Spinal cord (tissue), 10 donors: ENCODE measurements around the gene BUD23. TPM values are rescaled to one million over a fixed set of nuclear protein-coding genes. Genes with fewer than 3 reads are reported as not detected.

Experiments
- DNase-seq, 6 donors: peaks; one replicate each; pipeline versions ENCODE4 v3.0.0 to v3.0.0-alpha.2; 2013 to 2015; ENCODE audit warnings: low spot score in 6 of 6, low read depth in 4 of 6
- H3K27ac ChIP-seq: one replicate; pipeline ENCODE4 v1.5.1; 2013; ENCODE audit warnings: low read depth, low read length, control low read depth
- H3K27me3 ChIP-seq: one replicate; pipeline ENCODE4 v1.6.1; 2013; ENCODE audit warnings: low read length; ENCODE audit not compliant: control insufficient read depth, insufficient read depth
- H3K36me3 ChIP-seq: one replicate; pipeline ENCODE4 v1.6.1; 2013; ENCODE audit warnings: low read length; ENCODE audit not compliant: control insufficient read depth, insufficient read depth
- H3K4me1 ChIP-seq: one replicate; pipeline ENCODE4 v1.6.1; 2013; ENCODE audit warnings: low read length; ENCODE audit not compliant: control insufficient read depth, insufficient read depth
- H3K4me3 ChIP-seq: one replicate; pipeline ENCODE4 v1.5.1; 2013; ENCODE audit warnings: low read depth, low read length, control low read depth
- H3K9me3 ChIP-seq: one replicate; pipeline ENCODE4 v1.6.1; 2013; ENCODE audit warnings: low read length; ENCODE audit not compliant: control insufficient read depth, insufficient read depth
- WGBS: methylation state at CpG from one replicate; pipeline ENCODE4 v1.1.5; 2013; ENCODE audit warnings: missing lambda C conversion rate; ENCODE audit not compliant: insufficient coverage; 5-methylcytosine and 5-hydroxymethylcytosine counted together
- polyA plus RNA-seq, 2 donors: library from polyadenylated mRNA; unstranded; fragments of 120-200 nt; gene quantifications; one replicate each; pipeline ENCODE4 v1.2.1, GENCODE V29; 2013; ENCODE audit not compliant: insufficient read length in 2 of 2
- total RNA-seq, 2 donors: library from RNA; depleted of rRNA in 1 of 2; stranded (reverse); fragments of 120-200 nt in 1 of 2; fragments of >200 nt in 1 of 2; gene quantifications; one replicate each; pipeline versions ENCODE4 v1.2.3 to v1.2.4, GENCODE V29; 2013 to 2014
- donor health status: healthy.

Gene BUD23
- total and polyA plus RNA-seq, 4 donors: 24.6 to 107 (median 55.8) TPM

- no peak overlapping the region for H3K27ac ChIP-seq
- 94% methylated on average over 2 of the region's 6 CpGs for WGBS
Measured at GRCh38 chr7:73722785-73723184, 39.4 kb downstream of the BUD23 start.

GRCh38 chr7:73723813-73724212 lies 40.4 kb downstream of the BUD23 start:
- Histone ChIP-seq H3K27me3 (no peaks in the 10 kb centered on the region), H3K4me3 (no peak overlapping the region), H3K36me3 (no peaks in the 10 kb centered on the region), H3K9me3 (no peaks in the 10 kb centered on the region), H3K4me1 (peaks cover 26% of the 10 kb centered on the region), H3K27ac (no peak overlapping the region)
- 80% methylated on average over 1 of the region's 3 CpGs for WGBS
- DNase-seq: no peak

More at GRCh38 chr7:73722785-73723184, 39.4 kb downstream of the BUD23 start:
- H3K4me1 ChIP-seq: peaks cover 36% of the 10 kb centered on the region
- H3K9me3 ChIP-seq: no peaks in the 10 kb centered on the region
- no peaks in the 10 kb centered on the region for H3K36me3 ChIP-seq
- no peak for DNase-seq
- no peaks in the 10 kb centered on the region for H3K27me3 ChIP-seq
- no peak overlapping the region for H3K4me3 ChIP-seq

DNA sequence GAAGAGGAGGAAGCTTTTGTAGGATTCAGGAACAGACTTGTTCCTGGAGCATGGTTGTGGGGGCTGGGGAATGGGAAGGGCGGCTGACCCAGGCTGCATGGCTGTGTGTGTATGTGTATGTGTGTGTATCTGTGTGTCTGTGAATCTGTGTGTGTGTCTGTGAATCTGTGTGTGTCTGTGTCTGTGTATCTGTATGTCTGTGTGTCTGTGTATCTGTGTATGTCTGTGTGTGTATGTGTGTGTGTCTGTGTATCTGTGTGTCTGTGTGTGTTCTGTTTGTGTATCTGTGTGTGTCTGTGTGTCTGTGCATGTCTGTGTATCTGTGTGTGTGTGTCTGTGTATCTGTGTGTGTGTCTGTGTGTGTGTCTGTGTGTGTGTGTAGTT lies 42.7 kb downstream of the BUD23 start:
- H3K27ac ChIP-seq: no peak overlapping the region
- DNase-seq: no peak
- H3K27me3 ChIP-seq: no peaks in the 10 kb centered on the region
- no peaks in the 10 kb centered on the region for H3K9me3 ChIP-seq
- H3K4me3 ChIP-seq: no peak overlapping the region
- WGBS: 73% methylated on average over 1 of the region's 1 CpG
- H3K4me1 ChIP-seq: peaks cover 13% of the 10 kb centered on the region
- no peaks in the 10 kb centered on the region for H3K36me3 ChIP-seq

DNA sequence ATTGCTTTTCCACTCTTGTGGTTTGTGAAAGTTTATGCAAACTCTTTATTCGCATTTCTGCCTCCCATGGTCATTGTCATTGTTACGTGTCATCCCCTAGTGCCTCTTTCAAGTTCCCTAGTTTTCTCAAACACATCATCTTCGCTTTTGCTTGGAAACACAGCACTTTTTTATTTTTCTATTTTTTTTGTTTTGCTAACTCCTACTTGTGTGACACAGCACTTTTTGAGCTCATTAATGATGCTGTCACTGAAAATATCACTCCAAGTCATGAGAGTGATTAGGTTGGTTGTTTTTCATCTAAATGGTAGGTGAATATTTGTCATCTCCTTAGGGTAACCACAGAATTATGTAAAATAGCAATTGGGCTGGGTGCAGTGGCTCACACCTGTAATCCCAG lies 44.6 kb downstream of the BUD23 start:
- H3K36me3 ChIP-seq: no peaks in the 10 kb centered on the region
- DNase-seq: no peak
- H3K4me3 ChIP-seq: no peak overlapping the region
- H3K4me1 ChIP-seq: peaks cover 3% of the 10 kb centered on the region
- H3K9me3 ChIP-seq: no peaks in the 10 kb centered on the region
- H3K27me3 ChIP-seq: no peaks in the 10 kb centered on the region
- no peak overlapping the region for H3K27ac ChIP-seq
- 83% methylated on average over 3 of the region's 3 CpGs for WGBS

DNA sequence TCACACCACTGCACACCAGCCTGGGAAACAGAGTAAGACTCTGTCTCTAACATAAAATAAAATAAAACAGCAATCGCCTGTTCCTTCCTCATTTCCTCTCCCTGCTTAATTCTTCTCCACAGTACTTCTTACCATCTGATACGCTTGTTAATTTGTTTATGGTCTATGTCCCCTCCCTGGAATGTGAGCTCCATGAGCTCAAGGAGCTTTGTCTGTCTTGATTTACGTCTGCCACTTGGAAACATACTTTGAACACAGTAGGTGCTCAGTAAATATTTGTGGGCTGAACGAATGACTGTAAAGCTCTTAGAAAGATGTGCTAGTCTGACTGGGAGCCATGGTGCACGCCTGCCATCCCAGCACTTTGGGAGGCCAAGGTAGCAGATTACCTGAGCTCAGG lies 45.2 kb downstream of the BUD23 start:
- Histone ChIP-seq H3K4me3 (no peak overlapping the region), H3K27me3 (no peaks in the 10 kb centered on the region), H3K4me1 (peaks cover 3% of the 10 kb centered on the region), H3K9me3 (no peaks in the 10 kb centered on the region), H3K36me3 (no peaks in the 10 kb centered on the region), H3K27ac (no peak overlapping the region)
- no peak for DNase-seq
- WGBS: 24% methylated on average over 2 of the region's 5 CpGs

GRCh38 chr7:73730485-73730884 lies 47.1 kb downstream of the BUD23 start:
- H3K36me3 ChIP-seq: peaks cover 9% of the 10 kb centered on the region
- H3K4me1 ChIP-seq: peaks cover 2% of the 10 kb centered on the region
- 43% methylated on average over 3 of the region's 3 CpGs for WGBS
- H3K9me3 ChIP-seq: no peaks in the 10 kb centered on the region
- no peak overlapping the region for H3K4me3 ChIP-seq
- DNase-seq: no peak
- no peak overlapping the region for H3K27ac ChIP-seq
- no peaks in the 10 kb centered on the region for H3K27me3 ChIP-seq

GRCh38 chr7:73732397-73732796 lies 49.0 kb downstream of the BUD23 start:
- no peak for DNase-seq
- WGBS: 80% methylated on average over 1 of the region's 2 CpGs

DNA sequence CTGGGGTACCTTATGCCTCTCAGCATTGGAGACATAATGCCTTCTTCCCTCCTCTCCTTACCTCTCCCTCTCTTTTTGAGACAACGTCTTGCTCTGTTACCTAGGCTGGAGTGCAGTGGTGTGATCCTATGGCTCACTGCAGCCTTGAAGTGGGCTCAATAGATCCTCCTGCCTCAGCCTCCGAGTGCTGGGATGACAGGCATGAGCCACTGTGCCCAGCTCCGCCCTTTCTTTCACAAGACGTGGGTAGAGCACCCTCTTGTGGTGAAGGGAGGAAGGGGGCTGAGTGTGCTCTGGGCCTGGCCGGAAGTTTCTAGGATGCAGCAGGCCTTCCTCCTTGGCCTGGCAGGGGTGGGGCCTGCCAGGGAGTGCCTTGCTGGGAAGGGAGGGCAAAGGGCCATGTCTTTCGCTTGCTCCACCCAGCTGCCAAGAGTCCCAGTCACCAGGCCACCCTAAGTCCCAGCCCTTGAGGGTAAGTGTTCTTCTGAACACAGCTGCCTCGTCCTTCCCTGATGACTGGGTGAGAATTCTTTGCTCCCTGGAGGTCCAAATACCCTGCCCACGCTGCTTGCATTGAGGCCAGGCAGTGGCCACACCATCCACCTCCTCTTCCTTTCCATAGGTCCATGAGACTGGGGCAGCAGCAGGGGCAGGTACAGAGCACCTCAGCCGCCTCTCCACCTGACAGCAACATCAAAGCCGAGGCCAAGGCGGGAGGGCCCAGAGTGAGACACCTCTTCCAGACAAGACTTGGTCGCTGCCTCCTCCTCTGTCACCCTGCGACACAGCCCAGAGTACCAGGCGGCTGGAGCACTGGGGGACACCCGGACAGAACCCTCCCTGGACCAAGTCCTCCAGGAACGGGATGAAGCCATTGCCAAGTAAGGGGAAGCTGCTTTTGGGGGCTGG lies 51.5 kb downstream of the BUD23 start:
- peak in 2 of 6 donors; percentile 28 to 59 for DNase-seq
- 44% methylated on average over 8 of the region's 16 CpGs for WGBS
- Histone ChIP-seq H3K27ac (no peak overlapping the region), H3K4me1 (peaks cover 21% of the 10 kb centered on the region), H3K4me3 (no peak overlapping the region), H3K27me3 (no peaks in the 10 kb centered on the region), H3K36me3 (peaks cover 32% of the 10 kb centered on the region), H3K9me3 (no peaks in the 10 kb centered on the region)

More at GRCh38 chr7:73732397-73732796, 49.0 kb downstream of the BUD23 start:
- H3K4me1 ChIP-seq: peaks cover 4% of the 10 kb centered on the region
- H3K4me3 ChIP-seq: no peak overlapping the region
- no peaks in the 10 kb centered on the region for H3K9me3 ChIP-seq
- no peaks in the 10 kb centered on the region for H3K27me3 ChIP-seq
- peaks cover 28% of the 10 kb centered on the region for H3K36me3 ChIP-seq
- H3K27ac ChIP-seq: no peak overlapping the region

DNA sequence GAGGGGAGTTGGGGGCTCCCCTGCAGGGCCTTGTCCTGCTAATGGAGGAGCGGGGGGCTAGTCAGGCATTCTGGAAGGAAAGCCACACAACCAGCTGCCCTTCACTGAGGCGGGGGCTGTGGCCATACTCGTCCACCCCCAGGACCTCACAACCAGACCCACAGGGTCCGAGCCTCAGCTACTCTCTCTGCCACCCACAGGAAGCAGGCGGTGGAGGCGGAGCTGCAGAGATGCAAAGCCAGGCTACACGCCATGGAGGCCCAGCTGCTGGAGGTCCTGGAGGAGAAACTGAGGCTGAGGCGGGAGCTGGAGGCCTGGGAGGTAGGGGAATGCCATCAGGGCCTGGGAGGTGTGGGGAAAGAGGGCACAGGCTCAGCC lies 52.1 kb downstream of the BUD23 start:
- peaks cover 32% of the 10 kb centered on the region for H3K36me3 ChIP-seq
- DNase-seq: no peak
- peaks cover 21% of the 10 kb centered on the region for H3K4me1 ChIP-seq
- H3K4me3 ChIP-seq: no peak overlapping the region
- no peaks in the 10 kb centered on the region for H3K27me3 ChIP-seq
- H3K9me3 ChIP-seq: no peaks in the 10 kb centered on the region
- 86% methylated on average over 6 of the region's 8 CpGs for WGBS
- H3K27ac ChIP-seq: no peak overlapping the region

GRCh38 chr7:73736885-73737284 lies 53.5 kb downstream of the BUD23 start:
- 98% methylated on average over 11 of the region's 14 CpGs for WGBS
- DNase-seq: no peak
- peaks cover 32% of the 10 kb centered on the region for H3K36me3 ChIP-seq
- H3K27ac ChIP-seq: no peak overlapping the region
- H3K4me1 ChIP-seq: peaks cover 21% of the 10 kb centered on the region
- no peak overlapping the region for H3K4me3 ChIP-seq
- H3K27me3 ChIP-seq: no peaks in the 10 kb centered on the region
- H3K9me3 ChIP-seq: no peaks in the 10 kb centered on the region
